H1 (cell line): ENCODE measurements around the gene EPS8L1. TPM values are rescaled to one million over a fixed set of nuclear protein-coding genes. Genes with fewer than 3 reads are reported as not detected.

ENCODE experiments used
- ASH2L ChIP-seq: fragments of 200-600, 300-600 bp; sonication (generic); IDR thresholded peaks from one replicate; pipeline ENCODE4 v1.7.1; 2017; ENCODE audit warnings: low read length
- CEBPB ChIP-seq: IDR thresholded peaks from 2 replicates; pipeline ENCODE4 v1.6.1; 2012; ENCODE audit warnings: low read depth, low read length
- CHD1 ChIP-seq: IDR thresholded peaks from 2 replicates; pipeline ENCODE4 v1.6.1; 2012; ENCODE audit warnings: low read depth, low read length, improper control_type of control experiment
- EGR1 ChIP-seq: IDR thresholded peaks from 2 replicates; pipeline ENCODE4 v1.6.1; 2011; ENCODE audit warnings: low read depth, low read length, borderline replicate concordance
- RNF2 ChIP-seq: fragments of 200-900, 300-1000 bp; sonication (generic); IDR thresholded peaks from 2 replicates; pipeline ENCODE4 v1.7.1; 2016; ENCODE audit warnings: borderline replicate concordance, low read depth, mild to moderate bottlenecking, antibody characterized with exemption, low read length; ENCODE audit not compliant: poor library complexity, severe bottlenecking; ENCODE audit errors: missing control alignments
- SIX5 ChIP-seq: IDR thresholded peaks from 2 replicates; pipeline ENCODE4 v1.6.1; 2011; ENCODE audit warnings: mild to moderate bottlenecking, low read depth, low read length
- polyA plus RNA-seq, 7 experiments: library from polyadenylated mRNA; depleted of rRNA in 3 of 7; stranded (reverse) in 5 of 7; unstranded in 2 of 7; fragments of >200 nt in 5 of 7; fragments of 200-250 nt in 2 of 7; gene quantifications; 1 replicate in 5 of 7; 2 replicates in 1 of 7; 4 replicates in 1 of 7; pipeline versions ENCODE4 v1.2.1 to v1.2.3, GENCODE V29; 2011 to 2013; ENCODE audit warnings: missing spikeins in 2 of 7, mixed read lengths in 2 of 7
- total RNA-seq: library from RNA; stranded (reverse); fragmentation: NEBNext Ultra II Directional; extraction: Animal tissue kit (Norgen Biotek cat#: 25700); gene quantifications from 2 replicates; pipeline ENCODE4 v1.2.1, GENCODE V29; 2021

EPS8L1 gene
- total and polyA plus RNA-seq, 2 of the 8 experiments (the other 6 are each of a cell fraction or from before 2014, with no cell fraction given), result 19.8 to 30.2 TPM

GRCh38 chr19:55112246-55112776, 36.6 kb downstream of the EPS8L1 start (continued):
- TF ChIP-seq RNF2 (no peak), CHD1 (no peak), CEBPB (no peak), EGR1 (no peak), SIX5 (no peak), ASH2L (no peak)
